H1 (cell line): ENCODE measurements around the gene EVA1C.

ENCODE experiments used
- BRCA1 ChIP-seq: IDR thresholded peaks from 2 replicates; pipeline ENCODE4 v1.6.1; 2012; ENCODE audit warnings: low read depth, low read length, improper control_type of control experiment
- CREB1 ChIP-seq: IDR thresholded peaks from 2 replicates; pipeline ENCODE4 v1.6.1; 2012; ENCODE audit warnings: inconsistent platforms
- EZH2 ChIP-seq: fragments of 200-600 bp; sonication (generic); IDR thresholded peaks from 2 replicates; pipeline ENCODE4 v1.7.1; 2012; ENCODE audit warnings: low read depth, mild to moderate bottlenecking, moderate library complexity, low read length, inconsistent platforms; ENCODE audit not compliant: severe bottlenecking
- JUN ChIP-seq: IDR thresholded peaks from 2 replicates; pipeline ENCODE4 v1.6.1; 2011; ENCODE audit warnings: low read depth, mild to moderate bottlenecking, improper control_type of control experiment, low read length
- POLR2A ChIP-seq, 2 experiments: IDR thresholded peaks; 1 replicate in 1 of 2; 2 replicates in 1 of 2; pipeline ENCODE4 v1.6.1; 2011; ENCODE audit warnings: low read depth in 2 of 2, low read length in 2 of 2, mild to moderate bottlenecking in 2 of 2; ENCODE audit errors: control extremely low read depth in 1 of 2
- POLR2AphosphoS5 ChIP-seq: IDR thresholded peaks from 2 replicates; pipeline ENCODE4 v1.6.1; 2011; ENCODE audit warnings: low read depth, low read length
- RNF2 ChIP-seq: fragments of 200-900, 300-1000 bp; sonication (generic); IDR thresholded peaks from 2 replicates; pipeline ENCODE4 v1.7.1; 2016; ENCODE audit warnings: borderline replicate concordance, low read depth, mild to moderate bottlenecking, antibody characterized with exemption, low read length; ENCODE audit not compliant: poor library complexity, severe bottlenecking; ENCODE audit errors: missing control alignments
- SP1 ChIP-seq: IDR thresholded peaks from 2 replicates; pipeline ENCODE4 v1.6.1; 2011; ENCODE audit warnings: low read depth, low read length
- TAF1 ChIP-seq: IDR thresholded peaks from 2 replicates; pipeline ENCODE4 v1.6.1; 2011; ENCODE audit warnings: mild to moderate bottlenecking, low read depth, low read length
- TF ChIP-seq, protein P1 (sequence below), 3 experiments: IDR thresholded peaks; 1 replicate in 2 of 3; 2 replicates in 1 of 3; pipeline versions ENCODE4 v1.5.1 to v1.6.1; 2011; ENCODE audit warnings: low read length in 3 of 3, mild to moderate bottlenecking in 3 of 3, inconsistent platforms in 2 of 3, low read depth in 1 of 3, moderate library complexity in 1 of 3; ENCODE audit not compliant: insufficient read depth in 1 of 3; ENCODE audit errors: control extremely low read depth in 1 of 3

DNA sequence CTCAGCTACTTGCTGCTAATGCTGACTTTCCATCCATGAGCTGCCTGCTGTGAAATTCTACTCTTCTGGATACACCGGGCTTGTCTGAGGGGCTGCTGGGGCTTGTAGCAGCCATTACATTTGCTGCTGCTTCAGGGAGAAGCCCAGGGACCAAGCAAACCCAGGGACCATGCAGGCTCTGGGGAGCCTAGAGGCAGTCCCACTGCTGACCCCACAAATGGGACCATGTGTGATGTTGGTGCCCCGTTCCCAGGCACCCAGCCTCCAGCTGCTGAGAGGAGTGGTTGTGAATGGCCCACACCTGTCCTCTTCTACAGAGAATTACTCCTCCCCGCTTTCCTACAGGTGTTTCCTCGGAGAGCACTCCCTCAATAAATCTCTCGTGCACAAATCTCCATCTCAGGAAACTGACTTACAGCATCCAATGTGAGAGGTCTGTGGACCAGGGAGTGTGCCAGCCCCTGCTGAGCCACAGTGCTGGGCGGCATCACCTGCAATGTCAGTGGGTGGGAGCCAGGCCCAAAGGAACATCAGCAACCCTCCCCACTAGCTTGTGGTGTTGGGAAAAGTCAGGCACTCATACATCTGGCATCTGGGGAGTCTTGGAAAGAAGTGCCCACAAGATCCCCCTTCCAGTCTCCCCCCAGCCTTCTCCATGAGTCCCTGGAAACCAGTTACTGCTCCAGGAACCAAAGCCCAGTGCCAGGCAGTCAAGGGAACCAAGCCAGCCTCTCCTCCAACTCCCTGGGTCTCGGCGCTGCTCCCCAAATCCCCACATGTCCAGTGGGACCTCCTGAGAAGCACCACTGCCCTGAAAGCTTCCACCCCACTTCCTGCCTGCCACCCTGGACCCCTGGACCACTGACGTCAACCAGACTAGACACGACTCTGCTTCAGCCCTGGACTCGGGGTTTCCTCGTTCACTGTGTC is 107.7 kb downstream of the EVA1C start:
- no peak for TF ChIP-seq EZH2
- TF ChIP-seq, protein P1, sequence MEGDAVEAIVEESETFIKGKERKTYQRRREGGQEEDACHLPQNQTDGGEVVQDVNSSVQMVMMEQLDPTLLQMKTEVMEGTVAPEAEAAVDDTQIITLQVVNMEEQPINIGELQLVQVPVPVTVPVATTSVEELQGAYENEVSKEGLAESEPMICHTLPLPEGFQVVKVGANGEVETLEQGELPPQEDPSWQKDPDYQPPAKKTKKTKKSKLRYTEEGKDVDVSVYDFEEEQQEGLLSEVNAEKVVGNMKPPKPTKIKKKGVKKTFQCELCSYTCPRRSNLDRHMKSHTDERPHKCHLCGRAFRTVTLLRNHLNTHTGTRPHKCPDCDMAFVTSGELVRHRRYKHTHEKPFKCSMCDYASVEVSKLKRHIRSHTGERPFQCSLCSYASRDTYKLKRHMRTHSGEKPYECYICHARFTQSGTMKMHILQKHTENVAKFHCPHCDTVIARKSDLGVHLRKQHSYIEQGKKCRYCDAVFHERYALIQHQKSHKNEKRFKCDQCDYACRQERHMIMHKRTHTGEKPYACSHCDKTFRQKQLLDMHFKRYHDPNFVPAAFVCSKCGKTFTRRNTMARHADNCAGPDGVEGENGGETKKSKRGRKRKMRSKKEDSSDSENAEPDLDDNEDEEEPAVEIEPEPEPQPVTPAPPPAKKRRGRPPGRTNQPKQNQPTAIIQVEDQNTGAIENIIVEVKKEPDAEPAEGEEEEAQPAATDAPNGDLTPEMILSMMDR (IDR thresholded peaks at IDR 0.05; ENCODE audit: control extremely low read depth in 1 of 3, insufficient read depth in 1 of 3, low read depth in 1 of 3, low read length in 3 of 3), result no peak
- no peak for TF ChIP-seq CREB1
- no peak for TF ChIP-seq BRCA1
- TF ChIP-seq TAF1, result no peak
- TF ChIP-seq POLR2A (IDR thresholded peaks at IDR 0.05; ENCODE audit: control extremely low read depth in 1 of 2, low read depth in 2 of 2, low read length in 2 of 2), result no peak
- TF ChIP-seq JUN, result no peak
- no peak for TF ChIP-seq RNF2
- TF ChIP-seq SP1, result no peak
- TF ChIP-seq POLR2AphosphoS5, result no peak
